Frontal cortex (tissue), 4 donors: ENCODE results near the gene CEACAM20. TPM values are rescaled to one million over a fixed set of nuclear protein-coding genes. Genes with fewer than 3 reads are reported as not detected.
"Not testable (repeated sequence)": the region's sequence is repeated elsewhere in the genome, so short reads cannot be mapped to it uniquely, and the experiment has no call there.

ENCODE experiments used
- DNase-seq, 2 donors: peaks; one replicate each; pipeline ENCODE4 v3.0.0; 2012; ENCODE audit warnings: low spot score in 2 of 2
- FAIRE-seq: peaks from 2 replicates; lab custom pipeline; 2012; peaks lifted over from hg19 to GRCh38; lab: Jason Lieb, UNC
- total RNA-seq: library from RNA; depleted of rRNA; stranded (reverse); fragments of >200 nt; gene quantifications from one replicate; pipeline ENCODE4 v1.2.3, GENCODE V29; 2014
- donor health status: control.
- donor health status: control.
- donor health status: control.

Gene CEACAM20
- not detected for total RNA-seq

- no peak for DNase-seq
- no peak for FAIRE-seq
Measured at GRCh38 chr19:44529536-44529935, at the start of gene CEACAM20. Gene CEACAM20, minus strand, starts transcription at chr19:44529675. Its CDS starts 166 bp downstream, at chr19:44529509.

DNA sequence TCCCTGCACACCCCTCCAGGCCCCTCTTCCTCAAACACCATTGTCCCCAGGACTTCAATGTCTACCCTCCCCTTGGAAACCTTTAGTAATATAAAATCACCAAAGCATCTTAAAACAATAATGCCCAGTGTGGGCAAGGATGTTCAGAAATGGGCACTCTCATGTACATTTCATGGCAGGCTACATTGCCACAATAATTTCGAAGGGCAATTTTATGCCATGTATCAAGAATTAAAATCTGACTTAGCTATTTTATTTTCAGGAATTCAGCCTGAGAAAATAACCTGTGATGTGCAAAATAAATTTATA lies 48.0 kb upstream of the CEACAM20 start:
- FAIRE-seq (no peak), DNase-seq (no peak)

- FAIRE-seq (no peak), DNase-seq (no peak)
Measured at GRCh38 chr19:44576843-44577565, 47.5 kb upstream of the CEACAM20 start.

GRCh38 chr19:44575116-44575700 lies 45.7 kb upstream of the CEACAM20 start:
- DNase-seq (no peak), FAIRE-seq (no peak)

DNA sequence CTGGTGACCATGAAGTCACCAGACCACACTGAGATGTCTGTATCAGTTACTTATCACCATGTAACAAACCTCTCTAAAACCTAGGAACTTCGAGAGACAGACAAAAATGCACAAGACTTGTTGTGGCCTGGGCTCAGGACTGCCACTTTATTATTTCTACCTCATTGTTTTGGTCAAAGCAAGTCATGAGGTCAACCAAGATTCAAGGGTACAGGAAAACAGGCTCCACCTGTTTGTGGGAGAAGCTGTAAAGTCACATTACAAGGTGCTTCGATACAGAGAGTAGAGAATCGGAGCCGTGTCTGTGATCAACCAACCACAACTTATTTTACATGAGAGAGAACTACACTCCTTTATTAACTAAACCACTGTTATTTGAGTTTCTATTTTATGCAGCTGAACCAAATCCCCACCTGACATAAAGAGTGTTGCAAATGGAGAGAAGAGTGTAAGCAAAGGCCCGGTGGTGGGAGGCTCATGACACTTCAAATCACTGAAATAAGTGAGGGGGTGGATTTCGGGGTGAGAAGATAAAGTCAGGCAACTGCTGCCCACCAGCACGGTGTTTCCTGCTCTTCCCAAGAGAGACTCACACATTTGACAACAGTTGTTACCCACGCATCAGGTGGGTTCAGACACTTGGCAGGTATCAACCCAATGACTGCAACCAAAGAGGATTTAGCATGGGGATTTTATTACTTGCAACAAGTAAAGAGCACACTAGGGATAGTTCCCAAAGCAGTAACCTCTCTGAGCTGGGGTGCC lies 44.9 kb upstream of the CEACAM20 start:
- DNase-seq = no peak
- no peak for FAIRE-seq

DNA sequence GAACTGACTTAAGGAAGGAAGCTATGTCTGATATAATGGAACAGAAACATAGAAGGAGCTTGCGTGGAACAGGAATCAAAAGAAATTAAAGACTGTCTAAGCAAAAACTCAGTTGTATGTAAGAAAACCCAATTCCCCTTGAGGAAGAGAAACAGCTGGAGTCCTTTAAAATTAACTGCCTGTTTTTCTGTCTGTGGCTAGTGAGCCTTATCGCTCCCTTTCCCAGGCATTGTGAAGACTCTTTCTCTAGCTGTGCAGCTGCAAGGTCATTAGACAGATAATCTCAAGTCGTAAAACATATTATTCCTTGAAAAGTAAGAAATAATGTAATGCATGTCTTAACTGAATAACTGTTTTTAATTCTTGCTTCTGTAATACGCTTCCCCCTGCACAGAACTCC lies 44.2 kb upstream of the CEACAM20 start:
- no peak for FAIRE-seq

GRCh38 chr19:44573183-44573582 lies 43.7 kb upstream of the CEACAM20 start:
- FAIRE-seq = no peak

More for the DNA sequence above, 44.2 kb upstream of the CEACAM20 start:
- no peak for DNase-seq

GRCh38 chr19:44572581-44572900 lies 43.1 kb upstream of the CEACAM20 start:
- FAIRE-seq (no peak), DNase-seq (no peak)

More at GRCh38 chr19:44573183-44573582, 43.7 kb upstream of the CEACAM20 start:
- DNase-seq = no peak

DNA sequence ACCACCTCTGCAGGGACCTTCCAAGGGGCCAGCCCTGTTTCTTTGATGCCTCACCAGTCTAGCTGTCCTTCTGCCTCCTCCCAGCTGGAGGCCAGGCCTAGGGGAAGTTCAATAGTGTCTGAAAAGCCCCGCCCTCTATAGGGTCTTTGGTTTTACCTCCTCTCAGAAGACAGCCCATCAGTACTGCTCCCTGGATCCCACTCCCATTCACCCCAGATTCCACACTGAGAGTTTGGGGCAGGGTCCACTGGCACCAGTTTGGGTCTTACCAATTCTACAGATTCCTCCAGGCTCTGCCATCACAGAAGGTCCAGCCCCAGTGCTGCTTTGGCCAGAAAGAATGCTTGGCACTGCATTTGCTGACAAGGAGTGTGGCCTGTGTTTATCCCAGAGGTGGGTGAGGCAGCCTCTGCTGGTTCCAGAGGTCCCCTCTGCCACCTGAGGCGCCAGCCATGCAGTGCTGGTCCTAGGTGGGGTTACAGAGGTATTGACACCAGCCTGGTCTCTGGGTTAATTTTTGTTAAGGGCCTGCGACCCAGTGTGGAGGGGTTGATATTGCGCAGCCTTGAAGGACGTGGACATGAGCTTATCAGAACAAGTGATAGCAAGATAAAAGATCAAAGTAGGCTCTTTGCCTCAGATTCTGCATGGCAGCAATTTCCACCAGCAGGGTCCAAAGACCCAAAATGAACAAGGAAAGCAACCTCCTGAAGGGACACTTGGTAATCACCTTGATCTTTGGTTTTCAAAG lies 42.5 kb upstream of the CEACAM20 start:
- FAIRE-seq (no peak), DNase-seq (no peak)

DNA sequence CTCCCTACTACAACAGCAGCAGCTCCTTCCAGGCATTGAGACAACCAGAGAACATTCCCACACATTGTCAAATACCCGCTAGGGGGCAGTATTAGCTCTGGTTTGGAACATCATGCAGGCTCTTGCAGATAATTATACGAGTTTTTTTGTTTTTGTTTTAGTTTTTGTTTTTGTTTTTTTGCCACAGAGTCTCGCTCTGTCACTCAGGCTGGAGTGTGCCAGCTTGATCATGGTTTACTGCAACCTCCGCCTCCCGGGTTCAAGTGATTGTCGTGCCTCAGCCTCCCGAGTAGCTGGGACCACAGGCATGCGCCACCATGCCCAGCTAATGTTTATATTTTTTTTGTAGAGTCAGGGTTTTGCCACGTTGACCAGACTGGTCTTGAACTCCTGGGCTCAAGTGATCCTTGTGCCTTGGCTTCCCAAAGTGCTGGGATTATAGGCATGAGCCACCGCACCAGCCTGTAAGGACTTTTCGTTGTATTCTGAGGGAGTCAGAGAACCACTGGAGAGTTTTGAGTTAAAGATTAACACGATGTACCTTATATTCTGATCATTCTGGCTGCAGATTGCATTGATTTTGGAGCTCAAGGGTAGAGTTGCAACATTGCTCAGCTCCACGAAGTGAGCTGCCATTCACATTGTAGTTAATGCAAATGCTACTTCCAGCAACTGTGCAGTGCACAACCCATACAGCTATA lies 41.7 kb upstream of the CEACAM20 start:
- FAIRE-seq = no peak

GRCh38 chr19:44570603-44570983 lies 41.1 kb upstream of the CEACAM20 start:
- FAIRE-seq = no peak
- DNase-seq = no peak

More for the DNA sequence above, 41.7 kb upstream of the CEACAM20 start:
- DNase-seq = peak; percentile 23 to 53

DNA sequence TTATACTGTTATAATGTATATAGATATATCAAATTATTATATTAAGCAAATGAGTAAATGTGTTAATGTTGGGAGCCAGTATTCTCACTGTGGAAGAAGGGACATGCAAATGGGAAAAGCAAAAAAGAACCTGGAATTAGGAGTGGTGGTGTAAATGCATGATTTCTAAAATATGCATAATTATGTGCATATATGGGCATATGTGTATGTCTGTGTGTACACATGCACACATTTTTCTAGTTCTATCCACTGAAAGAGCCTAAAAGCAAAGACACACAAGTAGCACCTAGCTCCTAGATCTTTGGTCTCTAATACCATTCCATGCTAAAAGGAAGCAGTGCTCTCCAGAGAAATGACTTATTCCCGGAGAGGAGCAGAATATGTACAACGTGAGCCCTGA lies 38.3 kb upstream of the CEACAM20 start:
- no peak for DNase-seq
- no peak for FAIRE-seq

- FAIRE-seq (no peak), DNase-seq (no peak)
Measured at GRCh38 chr19:44566984-44567383, 37.5 kb upstream of the CEACAM20 start.

DNA sequence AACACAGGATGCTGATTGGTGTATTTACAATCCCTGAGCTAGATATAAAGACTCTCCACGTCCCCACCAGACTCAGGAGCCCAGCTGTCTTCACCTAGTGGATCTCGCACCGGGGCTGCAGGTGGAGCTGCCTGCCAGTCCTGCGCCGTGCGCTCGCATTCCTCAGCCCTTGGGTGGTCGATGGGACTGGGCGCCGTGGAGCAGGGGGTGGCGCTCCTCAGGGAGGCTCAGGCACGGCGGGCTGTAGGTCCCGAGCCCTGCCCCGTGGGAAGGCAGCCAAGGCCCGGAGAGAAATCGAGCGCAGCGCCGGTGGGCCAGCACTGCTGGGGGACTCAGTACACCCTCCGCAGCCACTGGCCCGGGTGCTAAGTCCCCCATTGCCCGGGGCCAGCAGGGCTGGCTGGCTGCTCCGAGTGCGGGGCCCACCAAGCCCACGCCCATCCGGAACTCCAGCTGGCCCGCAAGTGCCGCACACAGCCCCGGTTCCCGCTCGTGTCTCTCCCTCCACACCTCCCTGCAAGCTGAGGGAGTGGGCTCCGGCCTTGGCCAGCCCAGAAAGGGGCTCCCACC lies 33.7 kb upstream of the CEACAM20 start:
- DNase-seq, FAIRE-seq: not testable (repeated sequence)

DNA sequence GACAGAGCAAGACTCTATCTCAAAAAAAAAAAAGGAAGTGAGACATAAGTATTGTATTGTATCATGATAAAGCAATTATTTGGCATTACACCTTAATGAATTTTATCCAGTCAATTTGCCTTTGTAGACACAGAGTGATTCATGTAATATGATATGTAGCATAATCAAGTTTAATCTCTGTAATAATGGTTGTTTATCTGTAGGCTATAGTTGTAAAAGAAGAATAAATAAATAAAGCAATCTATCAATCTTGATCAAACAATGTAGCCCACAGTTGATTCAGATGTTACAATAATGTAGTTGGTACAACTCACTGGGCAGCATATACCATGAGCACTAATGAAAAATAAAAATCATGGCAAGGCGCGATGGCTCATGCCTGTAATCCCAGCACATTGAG lies 28.5 kb upstream of the CEACAM20 start:
- DNase-seq (no peak), FAIRE-seq (no peak)

GRCh38 chr19:44554641-44555246 lies 25.3 kb upstream of the CEACAM20 start:
- DNase-seq = no peak

GRCh38 chr19:44553478-44554171 lies 24.1 kb upstream of the CEACAM20 start:
- FAIRE-seq (no peak), DNase-seq (no peak)

More at GRCh38 chr19:44554641-44555246, 25.3 kb upstream of the CEACAM20 start:
- no peak for FAIRE-seq

- FAIRE-seq = no peak
Measured at GRCh38 chr19:44552324-44552723, 22.8 kb upstream of the CEACAM20 start.

GRCh38 chr19:44551850-44552249 lies 22.4 kb upstream of the CEACAM20 start:
- no peak for DNase-seq
- no peak for FAIRE-seq

More at GRCh38 chr19:44552324-44552723, 22.8 kb upstream of the CEACAM20 start:
- DNase-seq = no peak
